Measurements from ENCODE around the gene ACAA2. TPM values are rescaled to one million over a fixed set of nuclear protein-coding genes. Genes with fewer than 3 reads are reported as not detected.

The ACAA2 gene
- total RNA-seq, 2 donors from 2014 or later = 19.8 to 21.4 TPM

GRCh38 chr18:49762191-49763077, 50.9 kb downstream of the ACAA2 start:
- no peaks in the 10 kb centered on the region for H3K36me3 Mint-ChIP-seq (ENCODE audit: low read depth)
- H3K27me3 Mint-ChIP-seq = no peaks in the 10 kb centered on the region
- H3K27ac Mint-ChIP-seq = no peak overlapping the region
- ATAC-seq (no peak), DNase-seq (no peak)
- no peaks in the 10 kb centered on the region for H3K9me3 ChIP-seq (ENCODE audit: control insufficient read depth, low read length, poor library complexity, severe bottlenecking)
- no peak overlapping the region for H3K4me3 Mint-ChIP-seq
- H3K4me1 Mint-ChIP-seq = peaks cover 6% of the 10 kb centered on the region

DNA sequence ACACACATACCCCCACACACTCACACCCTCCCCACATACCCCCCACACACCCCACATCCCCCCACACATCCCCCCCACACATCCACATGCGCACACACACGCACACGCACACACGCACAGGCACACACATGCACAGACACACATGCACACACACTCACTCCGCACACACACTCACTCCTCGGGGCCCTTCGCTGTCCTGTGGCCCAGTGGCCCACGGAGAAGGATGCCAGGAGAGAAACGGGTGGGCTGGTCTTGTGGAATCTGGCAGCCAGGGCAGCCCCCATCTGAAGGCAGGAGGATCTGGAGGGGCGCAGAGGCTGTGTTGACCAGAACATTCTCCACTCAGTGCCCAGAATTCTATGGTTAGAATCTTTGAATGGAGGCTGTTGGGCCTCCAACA, 51.6 kb downstream of the ACAA2 start:
- Mint-ChIP-seq H3K4me1 (peaks cover 6% of the 10 kb centered on the region), H3K36me3 (ENCODE audit: low read depth) (no peaks in the 10 kb centered on the region), H3K27ac (no peak overlapping the region), H3K4me3 (no peak overlapping the region), H3K27me3 (no peaks in the 10 kb centered on the region)
- no peak for DNase-seq
- no peaks in the 10 kb centered on the region for H3K9me3 ChIP-seq (ENCODE audit: control insufficient read depth, low read length, poor library complexity, severe bottlenecking)
- no peak for ATAC-seq

GRCh38 chr18:49758263-49758610, 55.1 kb downstream of the ACAA2 start:
- no peak overlapping the region for H3K27ac Mint-ChIP-seq
- no peaks in the 10 kb centered on the region for H3K36me3 Mint-ChIP-seq (ENCODE audit: low read depth)
- peaks cover 4% of the 10 kb centered on the region for H3K4me1 Mint-ChIP-seq
- no peaks in the 10 kb centered on the region for H3K9me3 ChIP-seq (ENCODE audit: control insufficient read depth, low read length, poor library complexity, severe bottlenecking)
- H3K27me3 Mint-ChIP-seq = no peaks in the 10 kb centered on the region
- no peak for ATAC-seq
- DNase-seq = no peak
- H3K4me3 Mint-ChIP-seq = no peak overlapping the region

DNA sequence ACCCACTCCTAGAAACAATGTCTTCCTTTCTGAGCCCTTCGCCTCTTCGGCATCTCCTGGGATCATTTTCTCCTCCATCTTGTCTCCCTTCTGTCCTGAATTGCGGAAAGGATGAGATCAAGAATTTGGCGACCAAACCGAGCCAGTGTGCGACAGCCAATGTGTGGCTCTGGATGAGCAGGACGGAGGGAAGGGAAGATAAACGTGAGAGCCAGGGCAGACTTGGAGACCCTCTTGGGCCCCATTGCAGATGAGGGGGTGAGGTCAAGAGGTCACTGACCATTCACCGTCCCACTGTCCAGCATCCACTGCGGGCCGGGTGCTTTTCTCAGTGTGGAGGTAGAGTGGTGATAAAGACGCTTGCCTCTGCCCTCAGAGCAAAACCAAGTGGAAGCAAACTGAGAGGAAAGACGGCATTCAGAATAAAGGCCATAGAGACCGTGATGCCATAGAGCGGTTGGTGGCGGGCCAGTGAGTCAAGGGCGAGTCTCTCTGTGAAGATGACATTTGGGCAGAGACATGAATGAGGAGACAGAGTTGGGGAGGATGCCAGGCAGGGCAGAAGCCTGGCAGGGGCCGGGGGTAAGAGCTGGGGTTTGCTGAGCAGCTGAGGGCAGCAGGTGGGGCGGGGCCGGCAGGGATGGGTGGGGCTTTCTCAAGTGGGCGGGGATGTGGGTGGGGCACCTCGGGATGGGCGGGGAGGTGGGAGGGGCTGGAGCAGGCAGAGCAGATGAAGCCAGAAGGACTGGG, 55.6 kb downstream of the ACAA2 start:
- Mint-ChIP-seq H3K27me3 (no peaks in the 10 kb centered on the region), H3K4me3 (no peak overlapping the region), H3K36me3 (ENCODE audit: low read depth) (no peaks in the 10 kb centered on the region), H3K4me1 (peaks cover 2% of the 10 kb centered on the region), H3K27ac (no peak overlapping the region)
- DNase-seq (no peak), ATAC-seq (no peak)
- H3K9me3 ChIP-seq (ENCODE audit: control insufficient read depth, low read length, poor library complexity, severe bottlenecking) = no peaks in the 10 kb centered on the region

GRCh38 chr18:49756671-49757362, 56.5 kb downstream of the ACAA2 start:
- Mint-ChIP-seq H3K4me1 (peaks cover 3% of the 10 kb centered on the region), H3K27me3 (no peaks in the 10 kb centered on the region), H3K4me3 (no peak overlapping the region), H3K36me3 (ENCODE audit: low read depth) (no peaks in the 10 kb centered on the region), H3K27ac (no peak overlapping the region)
- DNase-seq (no peak), ATAC-seq (no peak)
- H3K9me3 ChIP-seq (ENCODE audit: control insufficient read depth, low read length, poor library complexity, severe bottlenecking) = no peaks in the 10 kb centered on the region

DNA sequence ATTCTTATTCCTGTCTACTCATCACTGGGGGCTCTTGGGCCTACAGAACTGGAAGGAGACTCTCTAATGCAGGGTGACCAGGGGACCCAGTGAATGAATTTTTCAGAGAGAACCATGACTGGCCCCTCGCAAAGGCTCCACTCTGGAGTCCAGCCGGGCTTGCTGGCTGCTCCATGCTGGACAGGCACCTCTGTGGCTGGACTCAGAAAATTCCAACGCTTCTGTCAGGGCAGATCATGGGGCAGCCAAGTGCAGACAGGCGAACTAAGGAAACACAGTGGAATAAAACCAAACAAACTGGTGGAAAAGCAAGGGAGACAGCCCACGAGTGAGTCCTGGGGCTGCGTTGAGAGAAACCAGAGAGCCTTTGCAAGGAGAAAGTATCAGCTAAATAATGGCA, 57.2 kb downstream of the ACAA2 start:
- Mint-ChIP-seq H3K36me3 (ENCODE audit: low read depth) (no peaks in the 10 kb centered on the region), H3K27me3 (no peaks in the 10 kb centered on the region), H3K4me3 (no peak overlapping the region), H3K27ac (no peak overlapping the region), H3K4me1 (peaks cover 8% of the 10 kb centered on the region)
- H3K9me3 ChIP-seq (ENCODE audit: control insufficient read depth, low read length, poor library complexity, severe bottlenecking) = no peaks in the 10 kb centered on the region
- DNase-seq (no peak), ATAC-seq (no peak)

DNA sequence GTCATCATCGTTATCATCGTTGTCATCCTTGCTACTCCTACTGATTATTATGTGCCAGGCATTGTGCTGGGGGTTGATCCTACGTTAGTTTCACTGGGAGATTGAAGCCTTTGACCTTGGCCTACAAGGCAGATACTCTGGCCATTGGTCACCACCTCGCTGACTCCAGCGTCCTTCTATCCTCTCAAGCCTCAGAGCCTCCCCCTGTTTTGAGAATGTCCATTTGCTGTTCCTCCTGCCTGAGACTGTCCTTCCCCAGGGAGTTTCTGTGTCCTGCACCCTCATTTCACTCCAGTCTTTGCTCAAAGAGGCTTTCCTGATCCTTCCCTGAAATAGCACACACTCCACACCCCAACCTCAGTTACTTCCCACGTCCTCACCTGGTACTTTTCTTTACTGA, 57.8 kb downstream of the ACAA2 start:
- Mint-ChIP-seq H3K4me1 (peaks cover 9% of the 10 kb centered on the region), H3K4me3 (no peak overlapping the region), H3K27me3 (no peaks in the 10 kb centered on the region), H3K36me3 (ENCODE audit: low read depth) (no peaks in the 10 kb centered on the region), H3K27ac (no peak overlapping the region)
- no peaks in the 10 kb centered on the region for H3K9me3 ChIP-seq (ENCODE audit: control insufficient read depth, low read length, poor library complexity, severe bottlenecking)
- DNase-seq (no peak), ATAC-seq (no peak)

GRCh38 chr18:49754866-49755265, 58.5 kb downstream of the ACAA2 start:
- ATAC-seq (no peak), DNase-seq (no peak)
- no peak overlapping the region for H3K4me3 Mint-ChIP-seq
- H3K27me3 Mint-ChIP-seq = no peaks in the 10 kb centered on the region
- no peaks in the 10 kb centered on the region for H3K36me3 Mint-ChIP-seq (ENCODE audit: low read depth)
- no peak overlapping the region for H3K27ac Mint-ChIP-seq
- H3K9me3 ChIP-seq (ENCODE audit: control insufficient read depth, low read length, poor library complexity, severe bottlenecking) = no peaks in the 10 kb centered on the region
- peaks cover 9% of the 10 kb centered on the region for H3K4me1 Mint-ChIP-seq

DNA sequence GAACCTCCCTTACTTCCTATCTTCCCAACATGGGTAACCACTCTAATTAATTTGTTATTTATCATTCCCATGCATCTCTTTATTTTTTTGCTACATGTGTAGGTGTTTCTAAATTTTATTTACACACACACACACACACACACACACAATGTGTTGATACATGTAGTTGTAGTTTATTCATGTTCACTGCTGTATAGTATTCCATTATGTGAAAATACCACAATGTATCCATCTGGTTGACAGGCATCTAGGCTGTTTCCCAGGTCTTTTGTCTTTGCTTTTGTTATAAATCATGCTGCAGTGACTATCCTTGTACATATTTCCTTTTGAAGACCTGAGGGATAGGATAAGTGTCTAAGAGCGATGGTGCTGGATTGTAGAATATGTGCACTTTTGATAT, 59.7 kb downstream of the ACAA2 start:
- no peak for DNase-seq
- no peak overlapping the region for H3K27ac Mint-ChIP-seq
- H3K4me1 Mint-ChIP-seq = peaks cover 12% of the 10 kb centered on the region
- ATAC-seq = no peak
- no peaks in the 10 kb centered on the region for H3K9me3 ChIP-seq (ENCODE audit: control insufficient read depth, low read length, poor library complexity, severe bottlenecking)
- H3K27me3 Mint-ChIP-seq = no peaks in the 10 kb centered on the region
- H3K36me3 Mint-ChIP-seq (ENCODE audit: low read depth) = no peaks in the 10 kb centered on the region
- no peak overlapping the region for H3K4me3 Mint-ChIP-seq

DNA sequence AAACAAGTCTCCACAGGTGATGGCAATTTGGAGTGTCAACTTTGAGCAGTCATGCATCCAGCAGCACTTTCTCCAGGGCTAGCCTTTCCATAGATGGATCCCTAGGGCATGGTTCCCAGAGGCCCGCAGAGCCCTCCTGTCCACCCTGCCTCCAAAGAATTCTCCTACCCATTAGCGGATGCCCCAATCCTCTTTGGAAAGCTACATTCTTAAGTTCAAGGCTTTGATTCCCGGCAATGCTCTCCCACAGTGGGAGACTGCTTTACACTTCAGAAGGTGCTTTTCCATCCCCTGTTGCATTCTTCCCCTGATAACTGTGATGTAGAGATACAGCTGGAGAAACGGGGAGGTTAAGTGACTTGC, 61.3 kb downstream of the ACAA2 start:
- no peak overlapping the region for H3K27ac Mint-ChIP-seq
- H3K36me3 Mint-ChIP-seq (ENCODE audit: low read depth) = no peaks in the 10 kb centered on the region
- H3K4me1 Mint-ChIP-seq = peaks cover 10% of the 10 kb centered on the region
- H3K27me3 Mint-ChIP-seq = peaks cover 4% of the 10 kb centered on the region
- ATAC-seq (no peak), DNase-seq (no peak)
- H3K9me3 ChIP-seq (ENCODE audit: control insufficient read depth, low read length, poor library complexity, severe bottlenecking) = no peaks in the 10 kb centered on the region
- no peak overlapping the region for H3K4me3 Mint-ChIP-seq

- DNase-seq = no peak
Measured at GRCh38 chr18:49751427-49752094, 61.8 kb downstream of the ACAA2 start.

DNA sequence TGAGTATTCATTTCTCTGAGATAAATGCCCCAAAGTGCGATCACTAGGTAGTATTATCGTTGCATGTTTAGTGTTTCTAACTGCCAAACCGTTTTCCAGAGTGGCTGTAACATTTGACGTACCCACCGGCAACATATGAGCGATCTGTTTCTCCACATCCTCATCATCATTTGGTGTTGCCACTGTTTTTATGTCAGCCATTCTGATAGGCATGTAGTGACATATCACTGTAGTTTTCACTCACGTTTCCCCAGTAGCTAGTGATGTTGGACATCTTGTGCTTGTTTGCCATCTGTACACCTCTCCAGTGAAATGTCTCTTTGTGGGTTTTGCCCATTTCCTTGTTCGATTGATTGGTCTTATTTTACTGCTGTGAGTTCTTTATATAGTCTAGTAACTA, 63.8 kb downstream of the ACAA2 start:
- peaks cover 10% of the 10 kb centered on the region for H3K4me1 Mint-ChIP-seq

More at GRCh38 chr18:49751427-49752094, 61.8 kb downstream of the ACAA2 start:
- Mint-ChIP-seq H3K4me1 (peaks cover 10% of the 10 kb centered on the region), H3K4me3 (no peak overlapping the region), H3K27me3 (peaks cover 4% of the 10 kb centered on the region), H3K27ac (no peak overlapping the region), H3K36me3 (ENCODE audit: low read depth) (no peaks in the 10 kb centered on the region)
- H3K9me3 ChIP-seq (ENCODE audit: control insufficient read depth, low read length, poor library complexity, severe bottlenecking) = no peaks in the 10 kb centered on the region
- ATAC-seq = peak; percentile 59

DNA sequence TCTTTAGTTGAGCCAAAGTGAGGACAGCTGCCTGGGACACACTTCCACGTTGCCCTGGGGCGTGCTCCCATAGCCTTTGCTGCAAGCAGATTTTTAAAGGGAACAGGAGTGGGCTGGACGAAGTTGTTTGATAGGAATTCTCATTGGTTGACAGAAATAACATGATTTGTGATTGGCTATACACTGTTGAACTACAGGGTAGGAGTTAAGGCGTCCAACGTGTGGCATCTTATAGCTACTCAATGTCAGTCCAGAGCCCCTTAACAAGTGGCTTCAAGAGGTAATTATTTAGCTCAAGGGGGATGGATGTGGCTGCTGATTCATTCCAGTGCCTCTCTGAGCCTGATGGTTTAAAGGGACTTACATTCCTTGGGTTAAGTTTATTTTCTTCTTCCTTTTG, 65.5 kb downstream of the ACAA2 start:
- no peak overlapping the region for H3K4me3 Mint-ChIP-seq
- peaks cover 10% of the 10 kb centered on the region for H3K4me1 Mint-ChIP-seq
- H3K36me3 Mint-ChIP-seq (ENCODE audit: low read depth) = no peaks in the 10 kb centered on the region
- DNase-seq (no peak), ATAC-seq (no peak)
- H3K27me3 Mint-ChIP-seq = peaks cover 8% of the 10 kb centered on the region
- H3K9me3 ChIP-seq (ENCODE audit: control insufficient read depth, low read length, poor library complexity, severe bottlenecking) = no peaks in the 10 kb centered on the region
- no peak overlapping the region for H3K27ac Mint-ChIP-seq

More for the DNA sequence above, 63.8 kb downstream of the ACAA2 start:
- DNase-seq (no peak), ATAC-seq (no peak)
- Mint-ChIP-seq H3K36me3 (ENCODE audit: low read depth) (no peaks in the 10 kb centered on the region), H3K27ac (no peak overlapping the region), H3K4me3 (no peak overlapping the region), H3K27me3 (peaks cover 4% of the 10 kb centered on the region)
- no peaks in the 10 kb centered on the region for H3K9me3 ChIP-seq (ENCODE audit: control insufficient read depth, low read length, poor library complexity, severe bottlenecking)
